OCI-LY3 (cell line): ENCODE measurements around the gene MOB3B.

Experiments
- EZH2phosphoT487 ChIP-seq: fragments of 200-600 bp; shearing (Covaris generic); IDR thresholded peaks from 2 replicates; pipeline ENCODE4 v1.6.1; 2018; ENCODE audit warnings: antibody characterized with exemption, mixed run types, low read depth
- TF ChIP-seq, protein P1 (sequence below): fragments of 200-600, 300-600 bp; sonication (generic); IDR thresholded peaks from 2 replicates; pipeline ENCODE4 v1.5.1; 2014; ENCODE audit warnings: antibody characterized with exemption, low read length, low read depth

GRCh38 chr9:27528886-27529315 lies 713 bp downstream of the MOB3B start:
- TF ChIP-seq, protein P1, sequence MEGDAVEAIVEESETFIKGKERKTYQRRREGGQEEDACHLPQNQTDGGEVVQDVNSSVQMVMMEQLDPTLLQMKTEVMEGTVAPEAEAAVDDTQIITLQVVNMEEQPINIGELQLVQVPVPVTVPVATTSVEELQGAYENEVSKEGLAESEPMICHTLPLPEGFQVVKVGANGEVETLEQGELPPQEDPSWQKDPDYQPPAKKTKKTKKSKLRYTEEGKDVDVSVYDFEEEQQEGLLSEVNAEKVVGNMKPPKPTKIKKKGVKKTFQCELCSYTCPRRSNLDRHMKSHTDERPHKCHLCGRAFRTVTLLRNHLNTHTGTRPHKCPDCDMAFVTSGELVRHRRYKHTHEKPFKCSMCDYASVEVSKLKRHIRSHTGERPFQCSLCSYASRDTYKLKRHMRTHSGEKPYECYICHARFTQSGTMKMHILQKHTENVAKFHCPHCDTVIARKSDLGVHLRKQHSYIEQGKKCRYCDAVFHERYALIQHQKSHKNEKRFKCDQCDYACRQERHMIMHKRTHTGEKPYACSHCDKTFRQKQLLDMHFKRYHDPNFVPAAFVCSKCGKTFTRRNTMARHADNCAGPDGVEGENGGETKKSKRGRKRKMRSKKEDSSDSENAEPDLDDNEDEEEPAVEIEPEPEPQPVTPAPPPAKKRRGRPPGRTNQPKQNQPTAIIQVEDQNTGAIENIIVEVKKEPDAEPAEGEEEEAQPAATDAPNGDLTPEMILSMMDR = no peak
- no peak for TF ChIP-seq EZH2phosphoT487
